MM.1S (cell line): ENCODE measurements around the gene SLC51B.
"Not testable (repeated sequence)": the region's sequence is repeated elsewhere in the genome, so short reads cannot be mapped to it uniquely, and the experiment has no call there.

ENCODE experiments used
- DNase-seq: peaks from one replicate; pipeline ENCODE4 v3.0.0-alpha.2; 2015
- H2AFZ ChIP-seq: fragments of 300-600 bp; sonication (generic); 2 replicates; pipeline ENCODE4 v1.6.0; 2016; ENCODE audit warnings: antibody characterized with exemption, low read length
- H3F3A ChIP-seq: fragments of 300-600 bp; sonication (generic); 2 replicates; pipeline ENCODE4 v1.6.1; 2016; ENCODE audit warnings: mild to moderate bottlenecking, antibody characterized with exemption, low read length, moderate library complexity, mixed read lengths; ENCODE audit not compliant: insufficient read depth
- H3K27ac ChIP-seq: fragments of 300-600 bp; sonication (generic); 2 replicates; pipeline ENCODE4 v1.5.1; 2016; ENCODE audit warnings: mild to moderate bottlenecking, low read length
- H3K27me3 ChIP-seq: fragments of 300-600 bp; sonication (generic); replicated peaks from 2 replicates; pipeline ENCODE4 v1.6.0; 2016; ENCODE audit warnings: low read length; ENCODE audit not compliant: insufficient read depth
- H3K36me3 ChIP-seq: fragments of 300-600 bp; sonication (generic); replicated peaks from 2 replicates; pipeline ENCODE4 v1.6.1; 2016; ENCODE audit warnings: mild to moderate bottlenecking, low read length, mixed read lengths; ENCODE audit not compliant: insufficient read depth
- H3K4me1 ChIP-seq: fragments of 300-600 bp; sonication (generic); 2 replicates; pipeline ENCODE4 v1.6.1; 2016; ENCODE audit warnings: low read length, mixed read lengths
- H3K4me2 ChIP-seq: fragments of 300-600 bp; sonication (generic); 2 replicates; pipeline ENCODE4 v1.6.0; 2016; ENCODE audit warnings: low read depth, low read length
- H3K4me3 ChIP-seq: fragments of 300-600 bp; sonication (generic); 2 replicates; pipeline ENCODE4 v1.5.1; 2016; ENCODE audit warnings: low read length, mixed read lengths
- H3K79me2 ChIP-seq: fragments of 300-600 bp; sonication (generic); 2 replicates; pipeline ENCODE4 v1.6.1; 2016; ENCODE audit warnings: mixed run types, low read length, mixed read lengths
- H3K9ac ChIP-seq: fragments of 300-600 bp; sonication (generic); 2 replicates; pipeline ENCODE4 v1.6.1; 2016; ENCODE audit warnings: low read length, mixed read lengths
- H3K9me2 ChIP-seq: fragments of 300-600 bp; sonication (generic); replicated peaks from 2 replicates; pipeline ENCODE4 v1.6.1; 2016; ENCODE audit warnings: mild to moderate bottlenecking, low read length, mixed read lengths; ENCODE audit not compliant: insufficient read depth
- H3K9me3 ChIP-seq: fragments of 300-600 bp; sonication (generic); replicated peaks from 2 replicates; pipeline ENCODE4 v1.6.1; 2016; ENCODE audit warnings: mild to moderate bottlenecking, low read length, mixed read lengths; ENCODE audit not compliant: insufficient read depth
- H4K20me1 ChIP-seq: fragments of 300-600 bp; sonication (generic); 2 replicates; pipeline ENCODE4 v1.6.1; 2016; ENCODE audit warnings: mild to moderate bottlenecking, low read length, moderate library complexity, mixed read lengths; ENCODE audit not compliant: insufficient read depth
- CTCF ChIP-seq: fragments of 300-600 bp; sonication (generic); IDR thresholded peaks from 2 replicates; pipeline ENCODE4 v1.5.1; 2016; ENCODE audit warnings: antibody characterized with exemption, low read length, mixed read lengths
- EZH2 ChIP-seq: fragments of 300-600 bp; sonication (generic); optimal IDR thresholded peaks from 2 replicates; pipeline ENCODE3; 2017; ENCODE audit warnings: low read depth, mild to moderate bottlenecking, antibody characterized with exemption, low read length, mixed read lengths
- EZH2phosphoT487 ChIP-seq: fragments of 300-600 bp; sonication (generic); IDR thresholded peaks from 2 replicates; pipeline ENCODE4 v1.6.1; 2018; ENCODE audit warnings: antibody characterized with exemption, low read length

The SLC51B gene

GRCh38 chr15:65089206-65089824 is 44.1 kb downstream of the SLC51B start:
- Histone ChIP-seq H3K79me2 (no peaks in the 10 kb centered on the region), H3F3A (no peaks in the 10 kb centered on the region), H3K36me3 (no peaks in the 10 kb centered on the region), H3K4me2 (no peak overlapping the region), H3K4me1 (no peaks in the 10 kb centered on the region), H3K9me3 (no peaks in the 10 kb centered on the region), H3K9ac (no peak overlapping the region), H2AFZ (no peak overlapping the region), H4K20me1 (no peaks in the 10 kb centered on the region), H3K27ac (no peak overlapping the region), H3K9me2 (no peaks in the 10 kb centered on the region), H3K27me3 (no peaks in the 10 kb centered on the region), H3K4me3 (no peak overlapping the region)
- TF ChIP-seq CTCF (no peak), EZH2 (no peak), EZH2phosphoT487 (no peak)
- DNase-seq = no peak

GRCh38 chr15:65091946-65092770 is 47.0 kb downstream of the SLC51B start:
- H3F3A ChIP-seq = no peaks in the 10 kb centered on the region

GRCh38 chr15:65092911-65093792 is 48.0 kb downstream of the SLC51B start:
- H3K27me3 ChIP-seq = no peaks in the 10 kb centered on the region

More at GRCh38 chr15:65091946-65092770, 47.0 kb downstream of the SLC51B start:
- H3K9ac ChIP-seq = no peak overlapping the region
- H3K79me2 ChIP-seq = no peaks in the 10 kb centered on the region
- H3K4me3 ChIP-seq = no peak overlapping the region
- H3K9me3 ChIP-seq = no peaks in the 10 kb centered on the region
- H2AFZ ChIP-seq = no peak overlapping the region
- H3K4me2 ChIP-seq = no peak overlapping the region
- H4K20me1 ChIP-seq = no peaks in the 10 kb centered on the region
- H3K27ac ChIP-seq = no peak overlapping the region
- H3K4me1 ChIP-seq = no peaks in the 10 kb centered on the region
- H3K9me2 ChIP-seq = no peaks in the 10 kb centered on the region
- no peaks in the 10 kb centered on the region for H3K36me3 ChIP-seq
- no peaks in the 10 kb centered on the region for H3K27me3 ChIP-seq
- DNase-seq = no peak
- TF ChIP-seq EZH2phosphoT487 (no peak), CTCF (no peak), EZH2 (no peak)

GRCh38 chr15:65093793-65094170 is 48.6 kb downstream of the SLC51B start:
- not testable (repeated sequence) for H3K9me2 ChIP-seq, H3K27me3 ChIP-seq, H3K4me1 ChIP-seq, H3K79me2 ChIP-seq, H3K9me3 ChIP-seq, H3K27ac ChIP-seq, H3K4me3 ChIP-seq, H3K9ac ChIP-seq, H3K36me3 ChIP-seq, H4K20me1 ChIP-seq, H3K4me2 ChIP-seq, DNase-seq, H3F3A ChIP-seq, H2AFZ ChIP-seq

More at GRCh38 chr15:65092911-65093792, 48.0 kb downstream of the SLC51B start:
- no peaks in the 10 kb centered on the region for H3K79me2 ChIP-seq
- no peak overlapping the region for H3K4me2 ChIP-seq
- H4K20me1 ChIP-seq = no peaks in the 10 kb centered on the region
- no peaks in the 10 kb centered on the region for H3K4me1 ChIP-seq
- H2AFZ ChIP-seq = no peak overlapping the region
- H3K36me3 ChIP-seq = no peaks in the 10 kb centered on the region
- no peaks in the 10 kb centered on the region for H3F3A ChIP-seq
- no peak overlapping the region for H3K9ac ChIP-seq
- no peak overlapping the region for H3K27ac ChIP-seq
- no peaks in the 10 kb centered on the region for H3K9me2 ChIP-seq
- no peaks in the 10 kb centered on the region for H3K9me3 ChIP-seq
- TF ChIP-seq EZH2 (no peak), CTCF (no peak), EZH2phosphoT487 (no peak)
- H3K4me3 ChIP-seq = no peak overlapping the region
- DNase-seq = no peak
